A673 (cell line): Measurements from ENCODE around the gene PARD3. TPM values are rescaled to one million over a fixed set of nuclear protein-coding genes. Genes with fewer than 3 reads are reported as not detected.

Experiments
- BruUV-seq: library from RNA; stranded (reverse); fragments of 400-500 nt; replicated peaks from 2 replicates; lab custom pipeline; 2021; lab: Mats Ljungman, UMichigan
- CTCF ChIA-PET: fragments of 300-600 bp; sonication (Branson Sonifier 250); formaldehyde crosslinking; loops from one replicate; lab custom pipeline; 2022; ENCODE audit warnings: antibody characterized with exemption; lab: Charles Lee
- POLR2A ChIA-PET: fragments of 300-600 bp; sonication (Branson Sonifier 250); formaldehyde crosslinking; loops from one replicate; lab custom pipeline; 2022; ENCODE audit warnings: antibody characterized with exemption; ENCODE audit not compliant: low non-redundant PET; lab: Charles Lee
- DNase-seq: peaks from one replicate; pipeline ENCODE4 v3.0.0-alpha.2; 2015; ENCODE audit warnings: low spot score
- H3K27ac ChIP-seq: fragments of 200-600 bp; sonication (generic); 2 replicates; pipeline ENCODE4 v1.5.1; 2016; ENCODE audit warnings: mixed run types, low read depth, mild to moderate bottlenecking, mixed read lengths, antibody characterized with exemption, low read length; ENCODE audit not compliant: poor library complexity, severe bottlenecking
- H3K27me3 ChIP-seq: fragments of 200-600 bp; sonication (generic); replicated peaks from 2 replicates; pipeline ENCODE4 v1.6.1; 2017; ENCODE audit warnings: mixed run types, low read depth, mild to moderate bottlenecking, mixed read lengths, antibody characterized with exemption, low read length; ENCODE audit not compliant: insufficient read depth, poor library complexity
- H3K36me3 ChIP-seq: fragments of 200-600 bp; sonication (generic); 2 replicates; pipeline ENCODE4 v1.6.1; 2016; ENCODE audit warnings: mixed run types, mild to moderate bottlenecking, mixed read lengths, antibody characterized with exemption, low read length; ENCODE audit not compliant: insufficient read depth, poor library complexity, severe bottlenecking
- H3K4me1 ChIP-seq: fragments of 200-600 bp; sonication (generic); 2 replicates; pipeline ENCODE4 v1.6.1; 2017; ENCODE audit warnings: mixed run types, mild to moderate bottlenecking, mixed read lengths, antibody characterized with exemption, low read length; ENCODE audit not compliant: insufficient read depth, poor library complexity, severe bottlenecking
- H3K4me3 ChIP-seq: fragments of 200-600 bp; sonication (generic); 2 replicates; pipeline ENCODE4 v1.5.1; 2016; ENCODE audit warnings: low read depth, mixed run types, mild to moderate bottlenecking, mixed read lengths, low read length; ENCODE audit not compliant: poor library complexity, severe bottlenecking
- H3K9me3 ChIP-seq: fragments of 200-600 bp; sonication (generic); 2 replicates; pipeline ENCODE4 v1.6.1; 2016; ENCODE audit warnings: mixed run types, low read depth, mild to moderate bottlenecking, mixed read lengths, antibody characterized with exemption, low read length; ENCODE audit not compliant: poor library complexity, severe bottlenecking
- EZH2 ChIP-seq: fragments of 200-600 bp; sonication (generic); IDR thresholded peaks from 2 replicates; pipeline ENCODE4 v1.6.1; 2017; ENCODE audit warnings: borderline replicate concordance, low read depth, mild to moderate bottlenecking, mixed read lengths, antibody characterized with exemption, low read length; ENCODE audit not compliant: poor library complexity, severe bottlenecking
- intact Hi-C: fragments of 100-400 bp; cut with micrococcal nuclease; formaldehyde crosslinking; loops from one replicate; pipeline ENCODE4 v1.10.0; 2022; ENCODE audit not compliant: unreplicated experiment
- total RNA-seq: library from RNA; stranded (reverse); gene quantifications from 2 replicates; pipeline ENCODE4 v1.2.3, GENCODE V29; 2021
- TF ChIP-seq, protein P1 (sequence below): fragments of 300-800, 200-600 bp; sonication (generic); conservative IDR thresholded peaks from 2 replicates; pipeline ENCODE4 v1.5.1; 2017; ENCODE audit warnings: low read depth, mild to moderate bottlenecking, antibody characterized with exemption, low read length, moderate library complexity, mixed read lengths

Gene PARD3
- total RNA-seq, 1 experiment from 2014 or later, result 28.0 TPM

DNA sequence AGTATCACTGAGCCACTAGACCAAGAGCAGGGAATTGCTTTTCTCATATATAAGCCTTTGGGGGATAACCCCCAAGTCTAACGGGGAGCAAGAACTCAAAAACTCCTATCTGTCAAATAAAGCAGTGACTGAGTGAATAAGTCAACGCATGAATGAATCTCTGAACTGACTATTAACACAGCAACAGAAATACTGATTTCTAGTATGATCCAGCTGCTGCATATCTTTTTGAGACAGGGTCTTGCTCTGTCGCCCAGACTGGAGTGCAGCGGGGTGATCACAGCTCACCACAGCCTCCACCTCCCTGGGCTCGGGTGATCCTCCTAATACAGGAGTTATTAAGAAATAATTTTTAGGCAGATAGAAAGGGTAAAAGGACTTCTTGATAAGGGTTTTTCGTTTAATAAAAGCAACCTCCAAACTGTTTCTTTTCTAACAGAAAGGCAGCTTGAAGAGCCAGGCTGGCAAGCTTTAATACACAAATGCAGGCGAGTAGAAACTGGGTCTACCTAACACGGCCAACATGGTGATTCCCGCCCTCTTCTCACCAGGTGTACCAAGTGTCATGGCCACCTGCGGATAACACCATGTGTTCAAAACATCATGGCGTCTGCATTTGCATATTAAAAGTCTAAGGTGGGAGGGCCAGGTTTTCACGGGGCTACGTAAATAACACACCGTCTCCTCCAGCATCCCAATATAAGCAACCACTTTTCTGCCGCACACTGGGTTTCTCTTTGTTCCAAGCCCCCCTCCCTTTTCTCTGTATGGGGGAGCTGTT is 631.9 kb downstream of the PARD3 start:
- no TSS peak for BruUV-seq
- TF ChIP-seq EZH2, result no peak
- TF ChIP-seq, protein P1, sequence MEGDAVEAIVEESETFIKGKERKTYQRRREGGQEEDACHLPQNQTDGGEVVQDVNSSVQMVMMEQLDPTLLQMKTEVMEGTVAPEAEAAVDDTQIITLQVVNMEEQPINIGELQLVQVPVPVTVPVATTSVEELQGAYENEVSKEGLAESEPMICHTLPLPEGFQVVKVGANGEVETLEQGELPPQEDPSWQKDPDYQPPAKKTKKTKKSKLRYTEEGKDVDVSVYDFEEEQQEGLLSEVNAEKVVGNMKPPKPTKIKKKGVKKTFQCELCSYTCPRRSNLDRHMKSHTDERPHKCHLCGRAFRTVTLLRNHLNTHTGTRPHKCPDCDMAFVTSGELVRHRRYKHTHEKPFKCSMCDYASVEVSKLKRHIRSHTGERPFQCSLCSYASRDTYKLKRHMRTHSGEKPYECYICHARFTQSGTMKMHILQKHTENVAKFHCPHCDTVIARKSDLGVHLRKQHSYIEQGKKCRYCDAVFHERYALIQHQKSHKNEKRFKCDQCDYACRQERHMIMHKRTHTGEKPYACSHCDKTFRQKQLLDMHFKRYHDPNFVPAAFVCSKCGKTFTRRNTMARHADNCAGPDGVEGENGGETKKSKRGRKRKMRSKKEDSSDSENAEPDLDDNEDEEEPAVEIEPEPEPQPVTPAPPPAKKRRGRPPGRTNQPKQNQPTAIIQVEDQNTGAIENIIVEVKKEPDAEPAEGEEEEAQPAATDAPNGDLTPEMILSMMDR, result no peak

DNA sequence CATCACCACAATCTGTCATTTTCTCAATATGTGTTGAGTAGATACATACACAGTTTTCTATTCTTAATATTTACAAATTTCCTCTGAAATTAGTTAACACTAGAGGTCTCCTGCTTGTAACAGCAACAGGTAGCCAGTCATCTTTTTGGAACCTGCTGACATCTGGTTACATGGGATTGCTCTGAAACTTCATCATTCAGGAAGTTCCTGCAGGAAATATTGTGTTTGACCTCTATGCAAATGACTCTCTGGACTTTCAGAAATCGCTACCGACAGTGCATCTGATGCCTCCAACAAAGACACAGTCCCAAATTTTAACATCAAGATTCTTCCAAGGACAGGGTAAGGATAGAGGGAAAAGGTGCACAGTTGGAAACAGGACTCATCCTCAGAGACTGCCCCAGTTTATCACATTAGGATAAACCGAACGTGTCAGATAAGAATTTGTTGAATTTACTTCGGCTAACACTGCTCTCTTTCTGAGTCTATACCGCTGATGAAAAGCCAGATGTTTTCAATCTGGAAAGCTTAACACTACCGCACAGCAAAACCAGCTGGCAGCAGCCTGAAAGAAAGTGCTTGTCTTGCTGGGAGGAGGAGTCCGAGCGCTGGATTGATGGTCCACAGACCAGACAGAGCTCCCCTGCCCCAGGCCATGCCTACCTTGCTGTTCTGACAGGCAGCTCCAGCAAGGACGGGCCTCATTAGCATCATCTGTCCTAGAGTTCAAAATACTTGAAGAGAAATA is 633.4 kb downstream of the PARD3 start:
- Histone ChIP-seq H3K4me3 (no peak overlapping the region), H3K4me1 (peaks cover 60% of the 10 kb centered on the region), H3K27me3 (no peaks in the 10 kb centered on the region), H3K27ac (peak overlapping the region; percentile 18), H3K9me3 (no peaks in the 10 kb centered on the region), H3K36me3 (no peaks in the 10 kb centered on the region)
- DNase-seq, result peak; percentile 73
- TF ChIP-seq, protein P1, result no peak
- no peak for TF ChIP-seq EZH2
- POLR2A ChIA-PET, result no interaction called here
- CTCF ChIA-PET, result interaction anchor here (0.7 kb wide), 1 partner anchor 168 kb away, joined by 4 read pairs; no protein-coding TSS in a partner anchor
- BruUV-seq, result no TSS peak
- intact Hi-C loops, result no loop called here

More for the DNA sequence above, 631.9 kb downstream of the PARD3 start:
- no peaks in the 10 kb centered on the region for H3K9me3 ChIP-seq
- DNase-seq, result no peak
- peaks cover 58% of the 10 kb centered on the region for H3K4me1 ChIP-seq
- H3K4me3 ChIP-seq, result no peak overlapping the region
- intact Hi-C loops, result no loop called here
- ChIA-PET POLR2A (no interaction called here), CTCF (no interaction called here)
- H3K27me3 ChIP-seq, result no peaks in the 10 kb centered on the region
- no peaks in the 10 kb centered on the region for H3K36me3 ChIP-seq
- H3K27ac ChIP-seq, result no peak overlapping the region

DNA sequence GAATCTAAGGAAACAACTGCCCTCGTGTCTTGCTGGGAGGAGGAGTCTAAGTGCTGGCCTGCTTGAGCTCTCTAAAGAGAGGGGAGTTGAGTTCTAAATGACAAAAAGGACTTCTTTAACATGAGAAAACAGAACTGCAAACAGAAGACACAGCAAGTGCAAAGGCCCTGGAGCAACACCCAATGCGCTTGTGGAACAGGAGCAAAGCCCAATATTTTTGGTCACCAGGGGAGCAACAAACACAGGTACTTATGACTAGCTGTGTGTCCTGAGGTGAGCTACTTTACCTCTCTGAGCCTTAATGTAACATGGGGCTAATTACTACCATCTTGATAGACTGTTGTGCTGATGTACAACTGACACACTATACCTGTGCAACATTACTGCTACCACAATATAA is 634.3 kb downstream of the PARD3 start:
- no peak overlapping the region for H3K27ac ChIP-seq
- no peaks in the 10 kb centered on the region for H3K9me3 ChIP-seq
- H3K4me3 ChIP-seq, result no peak overlapping the region
- TF ChIP-seq, protein P1, result no peak
- ChIA-PET CTCF (no interaction called here), POLR2A (no interaction called here)
- DNase-seq, result no peak
- BruUV-seq, result no TSS peak
- intact Hi-C loops, result no loop called here
- H3K27me3 ChIP-seq, result no peaks in the 10 kb centered on the region
- H3K36me3 ChIP-seq, result no peaks in the 10 kb centered on the region
- H3K4me1 ChIP-seq, result peaks cover 54% of the 10 kb centered on the region
